Brain microvascular endothelial cell (primary cell): Measurements from ENCODE around the gene PRPF40A.

ENCODE experiments used
- DNase-seq: peaks from one replicate; pipeline ENCODE4 v3.0.0-alpha.2; 2020
- H3K27ac ChIP-seq: fragments of 250-450 bp; sonication (Bioruptor Pico); 2 replicates; pipeline ENCODE4 v1.5.1; 2020; ENCODE audit warnings: mild to moderate bottlenecking, moderate library complexity
- H3K27me3 ChIP-seq: fragments of 250-450 bp; sonication (Bioruptor Pico); replicated peaks from 2 replicates; pipeline ENCODE4 v1.5.1; 2020; ENCODE audit warnings: mild to moderate bottlenecking
- H3K36me3 ChIP-seq: fragments of 250-450 bp; sonication (Bioruptor Pico); replicated peaks from 2 replicates; pipeline ENCODE4 v1.5.1; 2020; ENCODE audit warnings: mild to moderate bottlenecking
- H3K4me3 ChIP-seq: 2 replicates; pipeline ENCODE4 v1.5.1; 2011; ENCODE audit warnings: low read depth, mild to moderate bottlenecking, control low read depth, low read length, moderate library complexity
- CTCF ChIP-seq: IDR thresholded peaks from 2 replicates; pipeline ENCODE4 v1.5.1; 2011; ENCODE audit warnings: low read depth, mild to moderate bottlenecking, moderate library complexity, low read length, control low read depth, inconsistent platforms; ENCODE audit errors: missing control alignments
- in situ Hi-C: cut with HindIII; loops from 2 replicates; pipeline ENCODE4 v1.10.0; 2017; ENCODE audit warnings: low sequenced_read_pairs, low pct_ligation_motif_present

PRPF40A gene

GRCh38 chr2:152710713-152711112 lies 6.5 kb downstream of the PRPF40A start:
- Histone ChIP-seq H3K4me3 (no peak overlapping the region), H3K27me3 (no peaks in the 10 kb centered on the region), H3K27ac (no peak overlapping the region), H3K36me3 (peaks cover 10% of the 10 kb centered on the region)
- in situ Hi-C loops = no loop called here
- no peak for TF ChIP-seq CTCF
- DNase-seq = no peak

- no peak overlapping the region for H3K4me3 ChIP-seq
- no peak for DNase-seq
- no peaks in the 10 kb centered on the region for H3K27me3 ChIP-seq
- no peak for TF ChIP-seq CTCF
- peaks cover 7% of the 10 kb centered on the region for H3K36me3 ChIP-seq
- H3K27ac ChIP-seq = no peak overlapping the region
- in situ Hi-C loops = no loop called here
Measured at GRCh38 chr2:152708742-152709141, 8.5 kb downstream of the PRPF40A start.

GRCh38 chr2:152706477-152707021 lies 10.7 kb downstream of the PRPF40A start:
- Histone ChIP-seq H3K27me3 (no peaks in the 10 kb centered on the region), H3K36me3 (peaks cover 1% of the 10 kb centered on the region), H3K27ac (no peak overlapping the region), H3K4me3 (no peak overlapping the region)
- in situ Hi-C loops = no loop called here
- TF ChIP-seq CTCF = no peak
- DNase-seq = no peak

GRCh38 chr2:152701198-152701597 lies 16.1 kb downstream of the PRPF40A start:
- no peak for DNase-seq
- Histone ChIP-seq H3K4me3 (no peak overlapping the region), H3K27ac (no peak overlapping the region), H3K27me3 (no peaks in the 10 kb centered on the region), H3K36me3 (no peaks in the 10 kb centered on the region)
- TF ChIP-seq CTCF = no peak
- in situ Hi-C loops = no loop called here

GRCh38 chr2:152696476-152696875 lies 20.8 kb downstream of the PRPF40A start:
- Histone ChIP-seq H3K36me3 (peaks cover 12% of the 10 kb centered on the region), H3K27me3 (no peaks in the 10 kb centered on the region), H3K27ac (no peak overlapping the region), H3K4me3 (no peak overlapping the region)
- in situ Hi-C loops = no loop called here
- no peak for TF ChIP-seq CTCF
- no peak for DNase-seq

- no peak for DNase-seq
- Histone ChIP-seq H3K27me3 (no peaks in the 10 kb centered on the region), H3K36me3 (peaks cover 12% of the 10 kb centered on the region), H3K27ac (no peak overlapping the region), H3K4me3 (no peak overlapping the region)
- in situ Hi-C loops = no loop called here
- no peak for TF ChIP-seq CTCF
Measured at GRCh38 chr2:152695763-152696162, 21.5 kb downstream of the PRPF40A start.
